HuH-7.5 (cell line): ENCODE measurements around the gene DAB1.

Source experiments
- DNase-seq: peaks from one replicate; pipeline ENCODE4 v3.0.0; 2011; ENCODE audit warnings: low spot score

Gene DAB1

GRCh38 chr1:57411262-57411661 is 12.6 kb downstream of the DAB1 start:
- DNase-seq: no peak

GRCh38 chr1:57410508-57410907 is 13.4 kb downstream of the DAB1 start:
- no peak for DNase-seq

GRCh38 chr1:57407928-57408327 is 15.9 kb downstream of the DAB1 start:
- no peak for DNase-seq

GRCh38 chr1:57406428-57406970 is 17.4 kb downstream of the DAB1 start:
- no peak for DNase-seq

GRCh38 chr1:57404884-57405283 is 19.0 kb downstream of the DAB1 start:
- no peak for DNase-seq

- DNase-seq: no peak
Observed at GRCh38 chr1:57403201-57403600, 20.7 kb downstream of the DAB1 start.

- no peak for DNase-seq
Observed at GRCh38 chr1:57401671-57402070, 22.2 kb downstream of the DAB1 start.

- no peak for DNase-seq
Observed at GRCh38 chr1:57400048-57400447, 23.8 kb downstream of the DAB1 start.

- no peak for DNase-seq
Observed at GRCh38 chr1:57393058-57393584, 30.7 kb downstream of the DAB1 start.

- no peak for DNase-seq
Observed at GRCh38 chr1:57385336-57385735, 38.5 kb downstream of the DAB1 start.

GRCh38 chr1:57384901-57385300 is 39.0 kb downstream of the DAB1 start:
- DNase-seq: no peak

GRCh38 chr1:57384284-57384683 is 39.6 kb downstream of the DAB1 start:
- no peak for DNase-seq

GRCh38 chr1:57381871-57382270 is 42.0 kb downstream of the DAB1 start:
- no peak for DNase-seq

- DNase-seq: no peak
Observed at GRCh38 chr1:57381426-57381825, 42.4 kb downstream of the DAB1 start.

- DNase-seq: no peak
Observed at GRCh38 chr1:57380923-57381322, 42.9 kb downstream of the DAB1 start.

- DNase-seq: no peak
Observed at GRCh38 chr1:57378534-57378933, 45.3 kb downstream of the DAB1 start.

GRCh38 chr1:57377339-57378139 is 46.3 kb downstream of the DAB1 start:
- no peak for DNase-seq

- DNase-seq: no peak
Observed at GRCh38 chr1:57376041-57376440, 47.8 kb downstream of the DAB1 start.

GRCh38 chr1:57369889-57370288 is 54.0 kb downstream of the DAB1 start:
- no peak for DNase-seq

- no peak for DNase-seq
Observed at GRCh38 chr1:57367945-57368344, 55.9 kb downstream of the DAB1 start.

GRCh38 chr1:57363643-57364042 is 60.2 kb downstream of the DAB1 start:
- no peak for DNase-seq

- DNase-seq: no peak
Observed at GRCh38 chr1:57363165-57363564, 60.7 kb downstream of the DAB1 start.

GRCh38 chr1:57362480-57362879 is 61.4 kb downstream of the DAB1 start:
- no peak for DNase-seq

GRCh38 chr1:57361516-57361915 is 62.3 kb downstream of the DAB1 start:
- DNase-seq: no peak
